Measurements from ENCODE around the gene ASB9. TPM values are rescaled to one million over a fixed set of nuclear protein-coding genes. Genes with fewer than 3 reads are reported as not detected.

The ASB9 gene
- total RNA-seq, 4 donors from 2014 or later = 0.87 to 3.9 (median 1.1) TPM

- H3K9me3 ChIP-seq = no peaks in the 10 kb centered on the region
- no peak for TF ChIP-seq EP300 (IDR thresholded peaks at IDR 0.05)
- TF ChIP-seq POLR2A (IDR thresholded peaks at IDR 0.05) = no peak
- TF ChIP-seq, protein P1, sequence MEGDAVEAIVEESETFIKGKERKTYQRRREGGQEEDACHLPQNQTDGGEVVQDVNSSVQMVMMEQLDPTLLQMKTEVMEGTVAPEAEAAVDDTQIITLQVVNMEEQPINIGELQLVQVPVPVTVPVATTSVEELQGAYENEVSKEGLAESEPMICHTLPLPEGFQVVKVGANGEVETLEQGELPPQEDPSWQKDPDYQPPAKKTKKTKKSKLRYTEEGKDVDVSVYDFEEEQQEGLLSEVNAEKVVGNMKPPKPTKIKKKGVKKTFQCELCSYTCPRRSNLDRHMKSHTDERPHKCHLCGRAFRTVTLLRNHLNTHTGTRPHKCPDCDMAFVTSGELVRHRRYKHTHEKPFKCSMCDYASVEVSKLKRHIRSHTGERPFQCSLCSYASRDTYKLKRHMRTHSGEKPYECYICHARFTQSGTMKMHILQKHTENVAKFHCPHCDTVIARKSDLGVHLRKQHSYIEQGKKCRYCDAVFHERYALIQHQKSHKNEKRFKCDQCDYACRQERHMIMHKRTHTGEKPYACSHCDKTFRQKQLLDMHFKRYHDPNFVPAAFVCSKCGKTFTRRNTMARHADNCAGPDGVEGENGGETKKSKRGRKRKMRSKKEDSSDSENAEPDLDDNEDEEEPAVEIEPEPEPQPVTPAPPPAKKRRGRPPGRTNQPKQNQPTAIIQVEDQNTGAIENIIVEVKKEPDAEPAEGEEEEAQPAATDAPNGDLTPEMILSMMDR (IDR thresholded peaks at IDR 0.05) = no peak
- peaks cover 0 to 3% of the 10 kb centered on the region in 2 donors for H3K27me3 ChIP-seq
- no peaks in the 10 kb centered on the region for H3K36me3 ChIP-seq
- no peak for DNase-seq (ENCODE audit: low spot score in 2 of 2)
- H3K4me3 ChIP-seq = no peak overlapping the region
- H3K4me1 ChIP-seq = no peaks in the 10 kb centered on the region
- 62 to 84% methylated on average over 2 of the region's 2 CpGs for WGBS, 2 donors
- no peak overlapping the region for H3K27ac ChIP-seq
Observed at GRCh38 chrX:15215366-15215765, 54.5 kb downstream of the ASB9 start.

- TF ChIP-seq, protein P1 (IDR thresholded peaks at IDR 0.05) = no peak
- TF ChIP-seq EP300 (IDR thresholded peaks at IDR 0.05) (no peak), POLR2A (IDR thresholded peaks at IDR 0.05) (no peak)
- 33 to 59% methylated on average over 1 of the region's 1 CpG for WGBS, 2 donors
- Histone ChIP-seq H3K27me3 (peaks cover 0 to 3% of the 10 kb centered on the region in 2 donors), H3K4me3 (no peak overlapping the region), H3K4me1 (no peaks in the 10 kb centered on the region), H3K9me3 (no peaks in the 10 kb centered on the region), H3K27ac (no peak overlapping the region), H3K36me3 (no peaks in the 10 kb centered on the region)
- DNase-seq (ENCODE audit: low spot score in 2 of 2) = no peak
Observed at GRCh38 chrX:15214588-15214987, 55.3 kb downstream of the ASB9 start.

DNA sequence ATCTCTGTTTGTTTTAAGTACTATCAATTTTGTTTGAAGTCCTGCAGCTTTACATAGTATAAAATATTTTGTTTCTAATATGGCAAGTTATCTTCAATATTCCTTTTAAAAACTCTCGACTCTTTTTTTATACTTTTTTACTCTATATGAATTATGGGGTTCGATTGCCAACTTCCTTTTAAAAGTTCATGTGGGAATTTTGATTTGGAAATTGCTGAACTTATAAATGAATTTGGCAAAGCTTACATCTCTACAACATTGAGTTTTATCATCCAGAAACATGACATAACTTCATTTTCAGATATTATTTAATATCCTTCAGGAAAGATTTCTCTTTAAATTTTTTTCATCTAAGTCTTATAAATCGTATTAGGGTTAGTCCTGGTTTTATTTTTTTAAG lies 60.8 kb downstream of the ASB9 start:
- 65 to 91% methylated on average over 3 of the region's 3 CpGs for WGBS, 2 donors
- Histone ChIP-seq H3K4me1 (no peaks in the 10 kb centered on the region), H3K4me3 (no peak overlapping the region), H3K27ac (no peak overlapping the region), H3K36me3 (no peaks in the 10 kb centered on the region), H3K9me3 (no peaks in the 10 kb centered on the region), H3K27me3 (no peaks in the 10 kb centered on the region)
- no peak for DNase-seq (ENCODE audit: low spot score in 2 of 2)
- TF ChIP-seq POLR2A (IDR thresholded peaks at IDR 0.05) (no peak), EP300 (IDR thresholded peaks at IDR 0.05) (no peak)
- TF ChIP-seq, protein P1 (IDR thresholded peaks at IDR 0.05) = no peak

DNA sequence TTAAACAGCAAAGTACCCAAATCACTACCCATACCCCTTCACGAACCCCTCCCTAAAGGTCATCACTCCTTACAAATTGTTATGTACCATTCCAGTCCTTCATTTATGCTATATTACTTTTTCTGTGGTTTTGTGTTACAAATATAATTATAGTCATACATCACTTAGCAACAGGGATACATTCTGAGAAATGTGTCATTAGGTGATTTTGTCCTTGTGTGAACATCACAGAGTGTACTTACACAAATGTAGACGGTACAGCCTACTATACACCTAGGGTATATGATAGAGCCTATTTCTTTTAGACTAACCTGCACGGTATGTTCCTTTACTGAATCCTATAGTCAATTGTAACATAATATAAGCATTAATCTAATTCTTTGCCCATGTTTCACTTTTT lies 61.9 kb downstream of the ASB9 start:
- H3K9me3 ChIP-seq = no peaks in the 10 kb centered on the region
- no peak for DNase-seq (ENCODE audit: low spot score in 2 of 2)
- 82 to 88% methylated on average over 3 of the region's 3 CpGs for WGBS, 2 donors
- no peaks in the 10 kb centered on the region for H3K27me3 ChIP-seq
- no peaks in the 10 kb centered on the region for H3K36me3 ChIP-seq
- no peaks in the 10 kb centered on the region for H3K4me1 ChIP-seq
- H3K4me3 ChIP-seq = no peak overlapping the region
- no peak overlapping the region for H3K27ac ChIP-seq
- TF ChIP-seq POLR2A (IDR thresholded peaks at IDR 0.05) = no peak
- TF ChIP-seq, protein P1 (IDR thresholded peaks at IDR 0.05) = no peak
- TF ChIP-seq EP300 (IDR thresholded peaks at IDR 0.05) = no peak

- 68% methylated on average over 1 of the region's 1 CpG for WGBS, 2 donors
- Histone ChIP-seq H3K36me3 (no peaks in the 10 kb centered on the region), H3K4me3 (no peak overlapping the region), H3K27ac (no peak overlapping the region), H3K4me1 (no peaks in the 10 kb centered on the region), H3K27me3 (no peaks in the 10 kb centered on the region), H3K9me3 (no peaks in the 10 kb centered on the region)
- DNase-seq (ENCODE audit: low spot score in 2 of 2) = no peak
- TF ChIP-seq, protein P1 (IDR thresholded peaks at IDR 0.05) = no peak
- TF ChIP-seq POLR2A (IDR thresholded peaks at IDR 0.05) = no peak
- no peak for TF ChIP-seq EP300 (IDR thresholded peaks at IDR 0.05)
Observed at GRCh38 chrX:15207384-15207783, 62.5 kb downstream of the ASB9 start.
